Lung (tissue), 12 donors: ENCODE measurements around the gene SH3RF2. TPM values are rescaled to one million over a fixed set of nuclear protein-coding genes. Genes with fewer than 3 reads are reported as not detected.

ENCODE experiments used
- ATAC-seq: fragments of 200-7000 bp; cut with Tn5 transposase; one replicate; pipeline ENCODE4 v1.9.1; 2020; ENCODE audit warnings: moderate number of reproducible peaks; ENCODE audit not compliant: insufficient read depth, low FRiP score
- DNase-seq, 3 donors: peaks; one replicate each; pipeline ENCODE4 v3.0.0-alpha.2; 2013 to 2017
- H3K27ac ChIP-seq, 2 donors: one replicate each; pipeline ENCODE4 v1.5.1; 2013; ENCODE audit warnings: mild to moderate bottlenecking in 2 of 2, moderate library complexity in 2 of 2, control low read depth in 1 of 2, inconsistent platforms in 1 of 2, low read depth in 1 of 2, low read length in 1 of 2
- H3K27me3 ChIP-seq, 3 donors: one replicate each; pipeline ENCODE4 v1.5.1; 2013; ENCODE audit warnings: low read length in 2 of 3; ENCODE audit not compliant: control insufficient read depth in 3 of 3, insufficient read depth in 3 of 3
- H3K36me3 ChIP-seq, 4 donors: one replicate each; pipeline ENCODE4 v1.5.1; 2013; ENCODE audit warnings: low read length in 4 of 4, mild to moderate bottlenecking in 1 of 4, moderate library complexity in 1 of 4; ENCODE audit not compliant: control insufficient read depth in 4 of 4, insufficient read depth in 4 of 4
- H3K4me1 ChIP-seq, 5 donors: one replicate each; pipeline ENCODE4 v1.5.1; 2013; ENCODE audit warnings: low read length in 5 of 5, mild to moderate bottlenecking in 2 of 5, moderate library complexity in 1 of 5; ENCODE audit not compliant: control insufficient read depth in 5 of 5, insufficient read depth in 5 of 5
- H3K4me3 ChIP-seq: one replicate; pipeline ENCODE4 v1.5.1; 2013; ENCODE audit warnings: mild to moderate bottlenecking, control low read depth, moderate library complexity
- H3K9ac ChIP-seq, 2 donors: one replicate each; pipeline ENCODE4 v1.5.1; 2013; ENCODE audit warnings: low read length in 2 of 2, control low read depth in 1 of 2; ENCODE audit not compliant: insufficient read depth in 1 of 2
- H3K9me3 ChIP-seq, 4 donors: one replicate each; pipeline ENCODE4 v1.5.1; 2013; ENCODE audit warnings: low read length in 3 of 4, mild to moderate bottlenecking in 1 of 4, moderate library complexity in 1 of 4; ENCODE audit not compliant: control insufficient read depth in 4 of 4, insufficient read depth in 3 of 4
- WGBS, 2 donors: extraction: QIAGEN DNeasy Blood & Tissue Kit; methylation state at CpG; one replicate each; pipeline ENCODE4 v1.1.7; 2013; 5-methylcytosine and 5-hydroxymethylcytosine counted together
- polyA plus RNA-seq, 2 donors: library from polyadenylated mRNA; stranded (reverse); fragments of 200-250 nt; gene quantifications; one replicate each; pipeline ENCODE4 v1.2.1, GENCODE V29; 2013
- total RNA-seq, 2 donors: library from RNA; depleted of rRNA in 1 of 2; stranded (reverse); fragments of >200 nt in 1 of 2; gene quantifications; one replicate each; pipeline ENCODE4 v1.2.1, GENCODE V29; 2014 to 2021
- TF ChIP-seq, protein P1 (sequence below): IDR thresholded peaks from 2 replicates; pipeline ENCODE4 v1.5.1; 2012; ENCODE audit warnings: mild to moderate bottlenecking; ENCODE audit errors: control extremely low read depth, extremely low read depth
- donor health status: control.
- donor health status: control.
- donor health status: Bipolar disorder and iron deficiency.
- donor health status: healthy.
- donor health status: DM: yes; HTN: yes; CAD: no.

SH3RF2 gene
- total and polyA plus RNA-seq, 4 donors, result 1.3 to 14.3 (median 5.0) TPM

DNA sequence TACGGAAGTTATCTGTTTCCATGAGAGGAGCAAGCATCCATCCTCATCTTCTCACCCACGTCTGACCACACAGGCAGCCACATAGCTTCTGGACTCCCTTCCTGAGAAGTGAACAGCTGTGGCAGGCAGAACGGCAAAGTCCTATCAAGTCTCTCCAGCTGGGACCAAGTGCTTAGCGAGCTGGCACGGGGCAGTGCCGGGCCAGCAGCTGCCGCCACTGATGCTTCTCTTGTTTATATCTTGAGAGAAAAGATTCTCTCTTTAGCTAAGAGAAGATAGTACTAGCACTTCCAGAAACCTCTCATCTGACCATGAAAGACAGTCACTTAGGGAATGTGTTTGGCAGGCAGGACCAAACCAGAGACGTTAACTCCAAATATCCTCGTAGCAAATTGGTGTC lies 131.8 kb downstream of the SH3RF2 start:
- Histone ChIP-seq H3K9me3 (no peaks in the 10 kb centered on the region), H3K27ac (no peak overlapping the region), H3K36me3 (no peaks in the 10 kb centered on the region), H3K27me3 (peaks cover 0 to 1% (median 0%) of the 10 kb centered on the region in 3 donors), H3K4me1 (peaks cover 0 to 14% (median 0%) of the 10 kb centered on the region in 5 donors), H3K9ac (no peak overlapping the region), H3K4me3 (no peak overlapping the region)
- WGBS, 2 donors, result 82 to 85% methylated on average over 9 of the region's 9 CpGs
- peak in 2 of 3 donors; percentile 13 to 15 for DNase-seq
- TF ChIP-seq, protein P1, sequence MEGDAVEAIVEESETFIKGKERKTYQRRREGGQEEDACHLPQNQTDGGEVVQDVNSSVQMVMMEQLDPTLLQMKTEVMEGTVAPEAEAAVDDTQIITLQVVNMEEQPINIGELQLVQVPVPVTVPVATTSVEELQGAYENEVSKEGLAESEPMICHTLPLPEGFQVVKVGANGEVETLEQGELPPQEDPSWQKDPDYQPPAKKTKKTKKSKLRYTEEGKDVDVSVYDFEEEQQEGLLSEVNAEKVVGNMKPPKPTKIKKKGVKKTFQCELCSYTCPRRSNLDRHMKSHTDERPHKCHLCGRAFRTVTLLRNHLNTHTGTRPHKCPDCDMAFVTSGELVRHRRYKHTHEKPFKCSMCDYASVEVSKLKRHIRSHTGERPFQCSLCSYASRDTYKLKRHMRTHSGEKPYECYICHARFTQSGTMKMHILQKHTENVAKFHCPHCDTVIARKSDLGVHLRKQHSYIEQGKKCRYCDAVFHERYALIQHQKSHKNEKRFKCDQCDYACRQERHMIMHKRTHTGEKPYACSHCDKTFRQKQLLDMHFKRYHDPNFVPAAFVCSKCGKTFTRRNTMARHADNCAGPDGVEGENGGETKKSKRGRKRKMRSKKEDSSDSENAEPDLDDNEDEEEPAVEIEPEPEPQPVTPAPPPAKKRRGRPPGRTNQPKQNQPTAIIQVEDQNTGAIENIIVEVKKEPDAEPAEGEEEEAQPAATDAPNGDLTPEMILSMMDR, result no peak
- no peak for ATAC-seq

DNA sequence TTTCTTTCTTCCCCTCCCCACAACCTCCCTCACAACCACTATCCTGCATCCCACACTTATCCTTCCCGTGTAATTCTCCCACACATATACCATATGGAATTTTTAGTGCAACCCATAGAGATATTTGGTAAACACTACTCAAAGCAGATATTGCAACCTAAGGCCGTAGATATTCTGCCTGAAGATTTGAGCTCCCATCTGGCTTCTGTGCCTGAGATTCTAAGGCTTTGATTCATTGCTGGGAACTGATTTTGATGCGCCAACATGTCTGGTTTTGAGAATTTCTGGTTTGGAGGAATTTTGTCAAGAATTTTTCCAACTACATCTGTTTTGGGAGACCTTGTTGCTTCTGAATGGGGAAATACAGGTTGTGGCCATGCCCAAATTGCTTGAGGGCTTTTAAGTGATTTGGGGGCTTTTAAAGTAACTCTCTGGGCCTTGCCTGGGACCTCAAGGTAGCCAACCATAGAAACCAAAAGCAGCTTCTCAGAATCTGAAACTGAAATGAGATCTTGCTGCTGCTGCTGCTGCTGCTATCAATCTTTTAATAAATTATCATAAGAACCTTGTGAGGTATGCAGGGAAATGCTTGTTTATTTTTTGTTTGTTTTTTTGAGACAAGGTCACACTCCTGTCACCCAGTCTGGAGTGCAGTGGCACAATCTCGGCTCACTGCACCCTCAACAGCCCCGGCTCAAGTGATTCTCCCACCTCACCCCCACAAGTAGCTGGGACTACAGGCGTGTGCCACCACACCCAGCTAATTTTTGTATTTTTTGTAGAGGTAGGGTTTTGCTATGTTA lies 132.8 kb downstream of the SH3RF2 start:
- DNase-seq, result no peak
- TF ChIP-seq, protein P1, result no peak
- Histone ChIP-seq H3K9ac (no peak overlapping the region), H3K9me3 (no peaks in the 10 kb centered on the region), H3K36me3 (no peaks in the 10 kb centered on the region), H3K27me3 (peaks cover 0 to 7% (median 6%) of the 10 kb centered on the region in 3 donors), H3K4me3 (no peak overlapping the region), H3K27ac (no peak overlapping the region), H3K4me1 (peaks cover 0 to 14% (median 0%) of the 10 kb centered on the region in 5 donors)
- WGBS, 2 donors, result 85 to 92% methylated on average over 6 of the region's 6 CpGs
- ATAC-seq, result no peak

DNA sequence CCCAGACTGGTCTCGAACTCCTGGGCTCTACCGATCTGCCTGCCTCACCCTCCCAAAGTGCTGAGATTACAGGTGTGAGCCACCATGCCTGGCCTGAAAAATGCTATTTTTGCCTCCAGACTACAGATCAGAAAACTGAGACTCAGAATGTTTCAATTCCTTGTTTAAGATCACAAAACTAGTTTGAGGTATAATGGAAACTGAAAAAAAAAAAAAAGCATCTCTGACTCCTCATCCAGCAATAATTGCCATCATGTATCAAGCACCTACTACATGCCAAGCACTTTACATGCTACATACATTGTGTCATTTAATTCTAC lies 133.4 kb downstream of the SH3RF2 start:
- H3K36me3 ChIP-seq, result no peaks in the 10 kb centered on the region
- TF ChIP-seq, protein P1, result no peak
- peaks cover 0 to 14% (median 0%) of the 10 kb centered on the region in 5 donors for H3K4me1 ChIP-seq
- H3K4me3 ChIP-seq, result no peak overlapping the region
- DNase-seq (no peak), ATAC-seq (no peak)
- no peak overlapping the region for H3K9ac ChIP-seq
- H3K9me3 ChIP-seq, result no peaks in the 10 kb centered on the region
- peak overlapping the region in 1 of 2 donors; percentile 48 for H3K27ac ChIP-seq
- WGBS, 2 donors, result 97% methylated on average over 2 of the region's 2 CpGs
- peaks cover 0 to 13% (median 8%) of the 10 kb centered on the region in 3 donors for H3K27me3 ChIP-seq
